Esophagus squamous epithelium (tissue), 4 donors: ENCODE results near the gene PXT1.

Experiments used
- CTCF ChIP-seq, 6 experiments: fragments of 450-650 bp in 4 of 6; fragments of 200-600 bp in 2 of 6; sonication (generic) in 2 of 6; IDR thresholded peaks; one replicate each; pipeline ENCODE4 v1.5.1; 2016 to 2019; ENCODE audit warnings: antibody characterized with exemption in 6 of 6, mild to moderate bottlenecking in 4 of 6, moderate library complexity in 4 of 6
- POLR2A ChIP-seq, 4 donors: fragments of 450-650 bp; IDR thresholded peaks; one replicate each; pipeline ENCODE4 v1.6.1; 2017; ENCODE audit warnings: antibody characterized with exemption in 4 of 4, mild to moderate bottlenecking in 4 of 4, moderate library complexity in 3 of 4

DNA sequence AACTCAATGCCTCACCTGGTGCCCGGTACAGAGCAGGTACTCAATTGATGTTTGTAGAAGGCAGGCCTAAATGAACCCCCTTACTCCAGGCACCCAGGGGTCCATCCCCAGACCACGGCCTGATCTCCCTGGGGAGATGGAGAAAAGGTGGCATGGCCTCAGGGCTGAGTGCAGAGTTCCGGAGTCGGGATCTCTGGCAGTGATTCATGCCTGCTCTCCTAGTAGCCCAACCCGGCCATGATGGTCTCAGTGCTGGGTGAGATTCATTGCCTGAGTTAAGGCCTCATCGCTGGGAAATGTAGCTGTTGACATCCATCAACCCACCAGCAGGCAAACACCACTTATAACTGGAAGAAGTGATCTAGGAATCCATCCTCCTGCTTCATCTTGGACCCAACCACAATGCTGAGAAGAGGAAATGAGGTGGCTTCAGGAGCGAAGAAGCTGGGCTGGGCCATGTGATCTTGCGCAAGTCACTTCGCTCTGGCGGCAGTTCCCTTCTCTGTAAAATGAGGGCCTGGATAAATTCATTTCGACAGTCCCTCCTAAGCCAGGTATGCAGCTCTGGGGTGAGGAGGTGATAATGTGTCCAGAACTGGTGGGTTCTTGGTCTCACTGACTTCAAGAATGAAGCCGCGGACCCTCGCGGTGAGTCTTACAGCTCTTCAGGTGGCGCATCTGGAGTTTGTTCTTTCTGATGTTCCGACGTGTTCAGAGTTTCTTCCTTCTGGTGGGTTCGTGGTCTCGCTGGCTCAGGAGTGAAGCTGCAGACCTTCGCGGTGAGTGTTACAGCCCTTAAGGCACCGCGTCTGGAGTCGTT, 79.9 kb downstream of the PXT1 start:
- TF ChIP-seq CTCF (IDR thresholded peaks at IDR 0.05) = no peak
- no peak for TF ChIP-seq POLR2A (IDR thresholded peaks at IDR 0.05)
